ENCODE measurements around the gene KCTD8.

- TF ChIP-seq POLR2A (IDR thresholded peaks at IDR 0.05; ENCODE audit: low read length): no peak
- TF ChIP-seq GATA1 (IDR thresholded peaks at IDR 0.05; ENCODE audit: low read depth, low read length): no peak
Observed at GRCh38 chr4:44446801-44447562, 1.6 kb downstream of the KCTD8 start.
